CD8-positive, alpha-beta memory T cell (primary cell): ENCODE results near the gene TBC1D17. TPM values are rescaled to one million over a fixed set of nuclear protein-coding genes. Genes with fewer than 3 reads are reported as not detected.
A peak's percentile ranks its signal among the peaks of the same experiment; 100 is the strongest.

ENCODE experiments used
- CTCF ChIA-PET: fragments of 350-600 bp; sonication (Branson Sonifier 250); formaldehyde crosslinking; loops from one replicate; lab custom pipeline; 2021; ENCODE audit warnings: antibody characterized with exemption; lab: Charles Lee
- POLR2A ChIA-PET: fragments of 350-600 bp; sonication (Branson Sonifier 250); formaldehyde crosslinking; loops from one replicate; lab custom pipeline; 2021; ENCODE audit warnings: antibody characterized with exemption; lab: Charles Lee
- DNase-seq, 5 donors: peaks; one replicate each; pipeline versions ENCODE4 v3.0.0 to v3.0.0-alpha.2; 2020 to 2022; ENCODE audit warnings: mixed read lengths in 1 of 5
- H3K27ac ChIP-seq: one replicate; pipeline ENCODE4 v1.7.0; 2013; ENCODE audit warnings: low read depth, mild to moderate bottlenecking, low read length, moderate library complexity
- H3K27me3 ChIP-seq: 2 replicates; pipeline ENCODE4 v1.7.0; 2013; ENCODE audit warnings: low read length, mild to moderate bottlenecking; ENCODE audit not compliant: insufficient read depth, poor library complexity, severe bottlenecking
- H3K36me3 ChIP-seq: 2 replicates; pipeline ENCODE4 v1.7.0; 2013; ENCODE audit warnings: mild to moderate bottlenecking, low read length, moderate library complexity; ENCODE audit not compliant: insufficient read depth
- H3K4me1 ChIP-seq: 2 replicates; pipeline ENCODE4 v1.7.0; 2013; ENCODE audit warnings: mild to moderate bottlenecking, low read length, moderate library complexity; ENCODE audit not compliant: insufficient read depth
- H3K4me3 ChIP-seq: 2 replicates; pipeline ENCODE4 v1.7.0; 2013; ENCODE audit warnings: mild to moderate bottlenecking, low read length
- H3K9me3 ChIP-seq: 2 replicates; pipeline ENCODE4 v1.7.0; 2013; ENCODE audit warnings: mild to moderate bottlenecking, low read length
- H3K27ac Mint-ChIP-seq, 8 donors: one replicate each; pipeline ENCODE4 v1.8.0; 2020 to 2021; ENCODE audit warnings: mixed read lengths in 8 of 8, mild to moderate bottlenecking in 6 of 8, inconsistent platforms in 3 of 8, moderate library complexity in 3 of 8
- H3K27me3 Mint-ChIP-seq, 2 donors: one replicate each; pipeline ENCODE4 v1.8.0; 2020 to 2021; ENCODE audit warnings: mixed read lengths in 2 of 2, mild to moderate bottlenecking in 1 of 2, moderate library complexity in 1 of 2
- H3K36me3 Mint-ChIP-seq, 3 donors: one replicate each; pipeline ENCODE4 v1.8.0; 2020 to 2021; ENCODE audit warnings: mixed read lengths in 3 of 3, inconsistent platforms in 1 of 3, mild to moderate bottlenecking in 1 of 3
- H3K4me1 Mint-ChIP-seq, 3 donors: one replicate each; pipeline ENCODE4 v1.8.0; 2020 to 2021; ENCODE audit warnings: mixed read lengths in 3 of 3, inconsistent platforms in 1 of 3, mild to moderate bottlenecking in 1 of 3
- H3K4me3 Mint-ChIP-seq, 7 donors: one replicate each; pipeline ENCODE4 v1.8.0; 2020 to 2021; ENCODE audit warnings: mixed read lengths in 7 of 7, mild to moderate bottlenecking in 6 of 7, moderate library complexity in 4 of 7, inconsistent platforms in 2 of 7
- H3K9me3 Mint-ChIP-seq, 5 donors: one replicate each; pipeline ENCODE4 v1.8.0; 2020 to 2022; ENCODE audit warnings: mixed read lengths in 5 of 5, mild to moderate bottlenecking in 3 of 5, moderate library complexity in 2 of 5, inconsistent platforms in 1 of 5
- polyA plus RNA-seq: library from polyadenylated mRNA; unstranded; fragments of 300-500 nt; fragmentation: Illumina TruSeq; gene quantifications from one replicate; pipeline ENCODE4 v1.2.3, GENCODE V29; 2021
- total RNA-seq, 2 experiments: library from RNA; stranded (reverse); gene quantifications; one replicate each; pipeline ENCODE4 v1.2.3, GENCODE V29; 2021

The TBC1D17 gene
- total and polyA plus RNA-seq, 3 experiments from 2014 or later: 16.8 to 33.5 (median 31.7) TPM

DNA sequence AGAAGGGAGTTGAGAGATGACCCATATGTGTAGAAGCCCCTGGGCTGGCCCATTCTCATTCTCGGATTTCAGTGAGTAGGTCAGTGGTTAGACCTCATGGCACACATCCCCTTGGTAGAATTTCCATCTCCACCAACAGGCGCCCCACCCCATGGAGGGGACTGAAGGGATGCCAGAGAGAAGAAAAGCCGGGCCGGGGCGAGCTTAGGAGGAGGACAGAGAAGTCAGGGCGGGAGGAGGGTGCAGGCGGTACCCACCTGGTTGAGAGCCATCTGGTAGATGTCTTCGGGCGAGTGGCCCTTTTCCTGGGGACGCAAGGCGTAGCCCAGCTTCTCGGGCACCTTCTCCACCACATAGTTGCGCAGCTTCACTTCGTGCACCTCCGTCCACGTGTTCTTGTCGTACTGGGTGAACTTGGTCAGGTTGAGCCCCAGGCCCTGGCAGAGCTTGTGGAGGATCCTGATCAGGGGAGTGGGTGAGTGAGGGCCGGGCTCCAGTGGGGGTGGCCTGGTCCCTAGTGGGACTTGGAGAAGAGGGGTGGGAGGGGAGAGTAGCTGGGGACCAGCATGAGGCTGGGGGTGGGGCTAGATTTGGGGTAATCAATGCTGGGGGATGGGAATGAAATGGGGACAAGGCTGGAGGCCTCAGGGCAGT lies 16.6 kb downstream of the TBC1D17 start:
- H3K27me3 Mint-ChIP-seq: peaks cover 0 to 2% of the 10 kb centered on the region in 2 donors
- Histone ChIP-seq H3K27ac (no peak overlapping the region), H3K4me1 (peaks cover 26% of the 10 kb centered on the region), H3K9me3 (no peaks in the 10 kb centered on the region), H3K27me3 (no peaks in the 10 kb centered on the region), H3K4me3 (no peak overlapping the region), H3K36me3 (no peaks in the 10 kb centered on the region)
- H3K4me3 Mint-ChIP-seq: peak overlapping the region in 2 of 7 donors; percentile 41 to 43
- H3K27ac Mint-ChIP-seq: peak overlapping the region in 5 of 8 donors; percentile 29 to 100 (median 69)
- no peak for DNase-seq
- CTCF ChIA-PET: interaction anchor here (1.9 kb wide), 1 partner anchor 14 kb away, joined by 4 read pairs; no protein-coding TSS in a partner anchor
- no peaks in the 10 kb centered on the region for H3K36me3 Mint-ChIP-seq
- POLR2A ChIA-PET: interaction anchor here (1.1 kb wide), 1 partner anchor 15 kb away, joined by 3 read pairs; no protein-coding TSS in a partner anchor
- H3K4me1 Mint-ChIP-seq: peaks cover 27 to 50% (median 37%) of the 10 kb centered on the region in 3 donors
- no peaks in the 10 kb centered on the region for H3K9me3 Mint-ChIP-seq

GRCh38 chr19:49894879-49895565 lies 17.5 kb downstream of the TBC1D17 start:
- Histone ChIP-seq H3K9me3 (no peaks in the 10 kb centered on the region), H3K36me3 (no peaks in the 10 kb centered on the region), H3K27ac (no peak overlapping the region), H3K4me3 (no peak overlapping the region), H3K27me3 (no peaks in the 10 kb centered on the region), H3K4me1 (peaks cover 21% of the 10 kb centered on the region)
- POLR2A ChIA-PET: interaction anchor here (1.1 kb wide), 1 partner anchor 14 kb away, joined by 3 read pairs; no protein-coding TSS in a partner anchor
- peak in 3 of 5 donors; percentile 27 to 57 (median 28) for DNase-seq
- peak overlapping the region; percentile 19 to 100 (median 98) for H3K27ac Mint-ChIP-seq
- no peaks in the 10 kb centered on the region for H3K9me3 Mint-ChIP-seq
- H3K4me3 Mint-ChIP-seq: peak overlapping the region in 6 of 7 donors; percentile 33 to 91 (median 86)
- peaks cover 0 to 2% of the 10 kb centered on the region in 2 donors for H3K27me3 Mint-ChIP-seq
- H3K36me3 Mint-ChIP-seq: no peaks in the 10 kb centered on the region
- CTCF ChIA-PET: no interaction called here
- H3K4me1 Mint-ChIP-seq: peaks cover 26 to 48% (median 37%) of the 10 kb centered on the region in 3 donors

GRCh38 chr19:49895566-49896297 lies 18.2 kb downstream of the TBC1D17 start:
- Histone ChIP-seq H3K27me3 (no peaks in the 10 kb centered on the region), H3K9me3 (no peaks in the 10 kb centered on the region), H3K27ac (peak overlapping the region; percentile 81), H3K4me3 (no peak overlapping the region), H3K36me3 (no peaks in the 10 kb centered on the region), H3K4me1 (peaks cover 21% of the 10 kb centered on the region)
- H3K9me3 Mint-ChIP-seq: no peaks in the 10 kb centered on the region
- H3K4me1 Mint-ChIP-seq: peaks cover 21 to 44% (median 34%) of the 10 kb centered on the region in 3 donors
- peak overlapping the region in 6 of 7 donors; percentile 81 to 91 (median 86) for H3K4me3 Mint-ChIP-seq
- H3K36me3 Mint-ChIP-seq: no peaks in the 10 kb centered on the region
- no peak for DNase-seq
- ChIA-PET POLR2A (no interaction called here), CTCF (interaction anchor here (1.4 kb wide), 1 partner anchor 34 kb away, joined by 3 read pairs; the partner anchor contains the start of gene NUP62)
- peaks cover 0 to 2% of the 10 kb centered on the region in 2 donors for H3K27me3 Mint-ChIP-seq
- peak overlapping the region; percentile 79 to 100 (median 99) for H3K27ac Mint-ChIP-seq

GRCh38 chr19:49896863-49897621 lies 19.5 kb downstream of the TBC1D17 start, which contains the start of gene IL4I1:
TSS of gene IL4I1 (minus strand) at chr19:49896887. CDS start at chr19:49896160, 727 bp downstream.
- peak within 1 kb of the TSS; percentile 81 for H3K27ac ChIP-seq
- Mint-ChIP-seq H3K9me3 (no peaks in the 10 kb centered on the region), H3K27me3 (no peaks in the 10 kb centered on the region), H3K27ac (peak within 1 kb of the TSS; percentile 79 to 100 (median 99)), H3K4me1 (peaks cover 21 to 36% (median 33%) of the 10 kb centered on the region in 3 donors), H3K4me3 (peak within 1 kb of the TSS; percentile 54 to 91 (median 85)), H3K36me3 (no peaks in the 10 kb centered on the region)
- peaks cover 21% of the 10 kb centered on the region for H3K4me1 ChIP-seq
- no peaks in the 10 kb centered on the region for H3K36me3 ChIP-seq
- H3K4me3 ChIP-seq: peak within 1 kb of the TSS; percentile 21
- no peaks in the 10 kb centered on the region for H3K27me3 ChIP-seq
- ChIA-PET POLR2A (interaction anchor here (0.6 to 1.6 kb wide), 3 partner anchors 21 to 33 kb away, joined by 3 to 4 read pairs (median 3); partner anchors contain the start of genes ATF5 and NUP62), CTCF (interaction anchor here (1.0 to 1.5 kb wide), 3 partner anchors 14 to 33 kb away, joined by 3 read pairs; partner anchors contain the start of gene NUP62)
- H3K9me3 ChIP-seq: no peaks in the 10 kb centered on the region
- peak; percentile 18 to 81 (median 78) for DNase-seq

DNA sequence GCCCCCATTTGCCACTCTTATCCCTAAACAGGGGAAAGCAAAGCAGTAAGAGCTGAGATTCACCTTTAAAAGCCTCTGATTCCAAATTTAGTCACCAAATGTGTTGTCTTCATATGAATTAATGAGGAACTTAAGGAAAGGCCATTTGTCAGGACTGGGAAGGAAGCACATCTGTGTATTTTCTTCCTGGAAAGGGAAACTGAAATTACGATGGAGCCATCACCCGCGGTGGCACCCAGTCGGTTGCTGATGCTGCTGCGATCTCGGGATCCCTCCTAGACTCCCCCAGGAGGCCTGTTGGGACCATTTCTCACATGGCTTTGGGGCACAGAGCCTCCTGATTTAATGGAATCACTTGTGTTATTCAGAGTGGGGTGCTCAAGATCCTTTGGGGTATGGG lies 26.6 kb downstream of the TBC1D17 start:
- Mint-ChIP-seq H3K36me3 (peaks cover 0 to 31% (median 3%) of the 10 kb centered on the region in 3 donors), H3K4me1 (peaks cover 0 to 5% (median 3%) of the 10 kb centered on the region in 3 donors), H3K27ac (peak overlapping the region in 3 of 8 donors; percentile 32 to 79 (median 36)), H3K27me3 (no peaks in the 10 kb centered on the region), H3K4me3 (no peak overlapping the region), H3K9me3 (no peaks in the 10 kb centered on the region)
- Histone ChIP-seq H3K9me3 (no peaks in the 10 kb centered on the region), H3K4me3 (no peak overlapping the region), H3K4me1 (no peaks in the 10 kb centered on the region), H3K27ac (no peak overlapping the region), H3K36me3 (peaks cover 2% of the 10 kb centered on the region), H3K27me3 (no peaks in the 10 kb centered on the region)
- CTCF ChIA-PET: no interaction called here
- DNase-seq: no peak
- POLR2A ChIA-PET: no interaction called here

DNA sequence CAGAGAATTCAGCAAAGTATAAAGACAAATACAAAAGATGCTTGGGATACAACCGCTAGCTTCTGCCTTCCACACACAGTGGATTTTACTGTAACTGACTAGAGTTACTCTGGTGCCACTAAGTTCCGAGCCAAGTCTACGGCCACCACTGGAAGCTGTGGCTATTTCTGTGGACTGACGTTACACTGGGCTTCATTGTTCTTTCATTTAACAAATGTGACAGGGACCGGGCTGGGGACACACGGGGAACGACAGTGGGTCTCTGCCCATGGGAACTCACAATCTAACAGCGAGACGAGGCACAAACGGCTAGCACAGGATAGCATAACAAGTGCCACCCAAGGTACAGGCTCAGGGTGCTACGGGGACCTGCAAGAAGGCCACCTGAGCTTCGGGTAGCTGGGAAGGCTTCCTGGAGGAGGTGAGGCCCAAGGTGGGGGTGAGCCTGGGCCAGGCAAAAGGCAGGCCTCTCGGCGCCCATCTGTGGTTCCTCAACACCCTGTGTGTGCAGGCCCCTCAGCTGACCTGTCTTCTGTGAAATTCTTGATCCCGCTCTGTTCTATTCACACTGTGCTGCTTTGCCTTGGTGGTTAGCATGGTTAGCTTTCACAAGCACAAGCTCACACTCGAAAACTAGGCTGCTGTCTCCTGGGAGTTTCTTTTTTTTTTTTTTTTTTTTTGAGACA lies 29.5 kb downstream of the TBC1D17 start:
- Histone ChIP-seq H3K4me1 (peaks cover 10% of the 10 kb centered on the region), H3K4me3 (no peak overlapping the region), H3K36me3 (peaks cover 3% of the 10 kb centered on the region), H3K27me3 (no peaks in the 10 kb centered on the region), H3K9me3 (no peaks in the 10 kb centered on the region), H3K27ac (no peak overlapping the region)
- Mint-ChIP-seq H3K27me3 (no peaks in the 10 kb centered on the region), H3K4me1 (peaks cover 13 to 16% (median 14%) of the 10 kb centered on the region in 3 donors), H3K36me3 (peaks cover 0 to 50% (median 3%) of the 10 kb centered on the region in 3 donors), H3K4me3 (peak overlapping the region in 1 of 7 donors; percentile 61), H3K27ac (peak overlapping the region in 2 of 8 donors; percentile 7 to 12), H3K9me3 (no peaks in the 10 kb centered on the region)
- DNase-seq: no peak
- ChIA-PET CTCF (no interaction called here), POLR2A (no interaction called here)
